Activated T-cell treated with anti-CD3 and anti-CD28 coated beads, Interleukin-2, amount 50 U/mL, for 4 hours (primary cell): ENCODE results near the gene CD274. TPM values are rescaled to one million over a fixed set of nuclear protein-coding genes. Genes with fewer than 3 reads are reported as not detected.
A peak's percentile ranks its signal among the peaks of the same experiment; 100 is the strongest.
"Not testable (repeated sequence)": the region's sequence is repeated elsewhere in the genome, so short reads cannot be mapped to it uniquely, and the experiment has no call there.

Experiments used
- ATAC-seq, 2 donors: fragments of 200-7000 bp; cut with Tn5 transposase; one replicate each; pipeline ENCODE4 v1.10.0; 2021
- DNase-seq: peaks from one replicate; pipeline ENCODE4 v3.0.0-alpha.2; 2020
- H3K27me3 Mint-ChIP-seq: one replicate; pipeline ENCODE4 v1.8.0; 2021; ENCODE audit warnings: low read depth, mixed read lengths
- H3K36me3 Mint-ChIP-seq: one replicate; pipeline ENCODE4 v1.8.0; 2022; ENCODE audit warnings: mixed read lengths; ENCODE audit not compliant: insufficient read depth
- H3K4me1 Mint-ChIP-seq: one replicate; pipeline ENCODE4 v1.8.0; 2021; ENCODE audit warnings: low read depth, mixed read lengths
- H3K4me3 Mint-ChIP-seq: one replicate; pipeline ENCODE4 v1.8.0; 2021; ENCODE audit warnings: mild to moderate bottlenecking, moderate library complexity, mixed read lengths
- H3K9me3 Mint-ChIP-seq: one replicate; pipeline ENCODE4 v1.8.0; 2021; ENCODE audit warnings: mixed read lengths
- total RNA-seq, 3 donors: library from RNA; stranded (reverse); gene quantifications; one replicate each; pipeline ENCODE4 v1.2.1, GENCODE V29; 2021

The CD274 gene
- total RNA-seq, 3 donors from 2014 or later, result 33.7 to 58.4 (median 42.1) TPM

DNA sequence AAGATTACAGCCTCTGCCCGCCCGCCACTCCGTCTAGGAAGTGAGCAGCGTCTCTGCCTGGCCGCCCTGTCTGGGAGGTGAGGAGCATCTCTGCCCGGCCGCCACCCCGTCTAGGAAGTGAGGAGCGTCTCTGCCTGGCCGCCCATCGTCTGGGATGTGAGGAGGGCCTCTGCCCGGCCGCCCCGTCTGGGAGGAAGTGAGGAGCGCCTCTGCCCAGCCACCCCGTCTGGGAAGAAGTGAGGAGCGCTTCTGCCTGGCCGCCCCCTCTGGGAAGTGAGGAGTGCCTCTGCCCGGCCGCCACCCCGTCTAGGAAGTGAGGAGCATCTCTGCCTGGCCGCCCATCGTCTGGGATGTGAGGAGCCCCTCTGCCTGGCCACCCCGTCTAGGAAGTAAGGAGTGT is 17.5 kb upstream of the CD274 start:
- not testable (repeated sequence) for H3K27me3 Mint-ChIP-seq, H3K4me3 Mint-ChIP-seq, ATAC-seq, DNase-seq, H3K9me3 Mint-ChIP-seq
- H3K36me3 Mint-ChIP-seq, result peaks cover 34% of the 10 kb centered on the region
- H3K4me1 Mint-ChIP-seq, result peaks cover 24% of the 10 kb centered on the region

GRCh38 chr9:5433328-5433727 is 17.0 kb upstream of the CD274 start:
- not testable (repeated sequence) for H3K27me3 Mint-ChIP-seq, DNase-seq, H3K4me3 Mint-ChIP-seq, H3K9me3 Mint-ChIP-seq, ATAC-seq
- Mint-ChIP-seq H3K36me3 (peaks cover 34% of the 10 kb centered on the region), H3K4me1 (peaks cover 27% of the 10 kb centered on the region)

DNA sequence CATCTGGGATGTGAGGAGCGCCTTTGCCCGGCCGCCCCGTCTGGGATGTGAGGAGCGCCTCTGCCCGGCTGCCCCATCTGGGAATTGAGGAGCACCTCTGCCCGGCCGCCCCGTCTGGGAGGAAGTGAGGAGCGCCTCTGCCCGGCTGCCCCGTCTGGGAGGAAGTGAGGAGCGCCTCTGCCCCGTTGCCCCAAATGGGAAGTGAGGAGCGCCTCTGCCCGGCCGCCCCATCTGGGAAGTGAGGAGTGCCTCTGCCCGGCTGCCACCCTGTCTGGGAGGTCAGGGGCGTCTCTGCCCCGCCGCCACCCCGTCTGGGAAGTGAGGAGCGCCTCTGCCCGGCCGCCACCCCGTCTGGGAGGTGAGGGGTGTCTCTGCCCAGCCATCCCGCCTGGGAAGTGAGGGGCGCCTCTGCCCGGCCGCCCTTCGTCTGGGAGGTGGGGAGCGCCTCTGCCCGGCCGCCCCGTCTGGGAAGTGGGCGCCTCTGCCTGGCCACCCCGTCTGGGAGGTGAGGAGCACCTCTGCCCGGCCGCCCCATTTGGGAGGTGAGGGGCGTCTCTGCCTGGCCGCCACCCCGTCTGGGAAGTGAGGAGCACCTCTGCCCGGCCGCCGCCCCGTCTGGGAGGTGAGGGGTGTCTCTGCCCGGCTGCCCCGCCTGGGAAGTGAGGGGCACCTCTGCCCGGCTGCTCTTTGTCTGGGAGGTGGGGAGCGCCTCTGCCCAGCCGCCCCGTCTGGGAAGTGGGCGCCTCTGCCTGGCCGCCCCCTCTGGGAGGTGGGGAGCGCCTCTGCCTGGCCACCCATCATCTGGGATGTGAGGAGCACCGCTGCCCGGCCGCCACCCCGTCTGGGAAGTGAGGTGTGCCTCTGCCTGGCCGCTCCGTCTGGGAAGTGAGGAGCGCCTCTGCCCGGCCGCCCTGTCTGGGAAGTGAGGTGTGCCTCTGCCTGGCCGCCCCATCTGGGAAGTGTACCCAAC is 16.2 kb upstream of the CD274 start:
- Mint-ChIP-seq H3K36me3 (peaks cover 32% of the 10 kb centered on the region), H3K4me1 (peaks cover 35% of the 10 kb centered on the region)
- not testable (repeated sequence) for H3K9me3 Mint-ChIP-seq, H3K4me3 Mint-ChIP-seq, DNase-seq, ATAC-seq, H3K27me3 Mint-ChIP-seq

GRCh38 chr9:5435912-5436311 is 14.4 kb upstream of the CD274 start:
- Mint-ChIP-seq H3K36me3 (peaks cover 25% of the 10 kb centered on the region), H3K4me1 (peaks cover 38% of the 10 kb centered on the region), H3K9me3 (no peaks in the 10 kb centered on the region), H3K27me3 (no peaks in the 10 kb centered on the region), H3K4me3 (peak overlapping the region; percentile 91)
- ATAC-seq, result no peak
- DNase-seq, result no peak

- Mint-ChIP-seq H3K9me3 (no peaks in the 10 kb centered on the region), H3K36me3 (peaks cover 25% of the 10 kb centered on the region), H3K27me3 (no peaks in the 10 kb centered on the region), H3K4me3 (peak overlapping the region; percentile 91), H3K4me1 (peaks cover 42% of the 10 kb centered on the region)
- no peak for ATAC-seq
- DNase-seq, result no peak
Observed at GRCh38 chr9:5436441-5436840, 13.9 kb upstream of the CD274 start.

DNA sequence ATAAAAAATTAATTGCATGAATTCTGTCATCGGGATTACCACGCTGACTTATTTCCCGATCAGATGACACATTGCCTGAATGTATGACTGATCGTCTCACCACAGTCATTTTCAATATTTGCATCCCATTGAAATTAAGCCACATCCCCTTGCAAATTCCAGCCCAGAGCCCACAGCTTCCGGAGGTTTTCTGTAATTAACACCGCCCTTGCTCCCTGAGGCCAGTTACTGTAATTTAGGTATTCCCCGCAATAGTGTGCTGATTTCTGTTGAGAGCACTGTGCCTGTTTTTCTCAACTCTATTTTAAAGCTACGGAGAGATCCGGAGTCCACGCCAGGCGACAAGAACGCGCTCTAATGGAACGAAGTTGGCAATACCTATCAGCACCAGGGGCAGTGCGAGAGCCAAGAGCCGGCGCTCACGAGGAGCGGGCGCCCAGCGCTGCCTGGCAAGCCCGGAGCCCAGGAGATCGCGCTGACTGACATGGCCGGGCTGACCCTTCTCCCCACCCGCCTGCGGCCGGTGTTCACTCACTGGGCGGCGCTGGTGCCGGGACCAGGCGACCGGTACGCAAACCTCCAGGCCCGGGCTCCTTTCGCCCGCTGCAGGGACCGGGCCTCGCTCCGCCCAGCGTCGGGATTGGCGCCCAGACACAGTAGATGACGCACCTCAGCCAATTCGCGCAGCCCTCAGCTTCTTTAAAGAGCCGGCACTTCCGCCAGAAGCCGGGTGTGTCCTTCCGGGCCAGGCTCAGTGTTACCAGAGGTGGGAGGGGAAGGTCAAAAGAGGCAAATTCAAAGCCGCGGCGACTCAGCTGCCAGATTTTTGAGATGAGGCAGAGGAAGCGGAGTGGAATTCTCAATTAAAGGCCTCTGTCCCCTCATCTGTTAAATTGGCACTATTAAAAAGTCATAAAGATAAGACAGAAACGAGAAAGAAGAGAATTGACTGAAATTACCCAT is 12.8 kb upstream of the CD274 start, which contains the start of gene PLGRKT:
TSS of gene PLGRKT (minus strand) at position 672 of the 963 bp plus-strand sequence. CDS start 5,948 bp downstream, outside the sequence.
- ATAC-seq, result peak; percentile 95 to 97
- Mint-ChIP-seq H3K4me3 (peak within 1 kb of the TSS; percentile 91), H3K27me3 (no peaks in the 10 kb centered on the region), H3K9me3 (no peaks in the 10 kb centered on the region), H3K4me1 (peaks cover 46% of the 10 kb centered on the region), H3K36me3 (peaks cover 19% of the 10 kb centered on the region)
- DNase-seq, result peak; percentile 83

- Mint-ChIP-seq H3K27me3 (no peaks in the 10 kb centered on the region), H3K9me3 (no peaks in the 10 kb centered on the region), H3K4me3 (peak overlapping the region; percentile 91), H3K4me1 (peaks cover 46% of the 10 kb centered on the region), H3K36me3 (peaks cover 14% of the 10 kb centered on the region)
- DNase-seq (peak; percentile 21), ATAC-seq (peak; percentile 6 to 40)
Observed at GRCh38 chr9:5438301-5439162, 11.8 kb upstream of the CD274 start.

- no peaks in the 10 kb centered on the region for H3K9me3 Mint-ChIP-seq
- H3K36me3 Mint-ChIP-seq, result peaks cover 7% of the 10 kb centered on the region
- peaks cover 42% of the 10 kb centered on the region for H3K4me1 Mint-ChIP-seq
- no peak for ATAC-seq
- no peak for DNase-seq
- H3K27me3 Mint-ChIP-seq, result peaks cover 2% of the 10 kb centered on the region
- H3K4me3 Mint-ChIP-seq, result no peak overlapping the region
Observed at GRCh38 chr9:5440426-5440825, 9.9 kb upstream of the CD274 start.

GRCh38 chr9:5441043-5441442 is 9.3 kb upstream of the CD274 start:
- DNase-seq, result no peak

GRCh38 chr9:5442400-5443011 is 7.8 kb upstream of the CD274 start:
- DNase-seq, result no peak
- no peak for ATAC-seq
- Mint-ChIP-seq H3K36me3 (no peaks in the 10 kb centered on the region), H3K4me3 (no peak overlapping the region), H3K9me3 (peaks cover 5% of the 10 kb centered on the region), H3K4me1 (peaks cover 38% of the 10 kb centered on the region), H3K27me3 (peaks cover 2% of the 10 kb centered on the region)

More at GRCh38 chr9:5441043-5441442, 9.3 kb upstream of the CD274 start:
- H3K27me3 Mint-ChIP-seq, result peaks cover 2% of the 10 kb centered on the region
- H3K4me1 Mint-ChIP-seq, result peaks cover 36% of the 10 kb centered on the region
- no peak overlapping the region for H3K4me3 Mint-ChIP-seq
- H3K36me3 Mint-ChIP-seq, result peaks cover 1% of the 10 kb centered on the region
- H3K9me3 Mint-ChIP-seq, result no peaks in the 10 kb centered on the region
- ATAC-seq, result no peak

DNA sequence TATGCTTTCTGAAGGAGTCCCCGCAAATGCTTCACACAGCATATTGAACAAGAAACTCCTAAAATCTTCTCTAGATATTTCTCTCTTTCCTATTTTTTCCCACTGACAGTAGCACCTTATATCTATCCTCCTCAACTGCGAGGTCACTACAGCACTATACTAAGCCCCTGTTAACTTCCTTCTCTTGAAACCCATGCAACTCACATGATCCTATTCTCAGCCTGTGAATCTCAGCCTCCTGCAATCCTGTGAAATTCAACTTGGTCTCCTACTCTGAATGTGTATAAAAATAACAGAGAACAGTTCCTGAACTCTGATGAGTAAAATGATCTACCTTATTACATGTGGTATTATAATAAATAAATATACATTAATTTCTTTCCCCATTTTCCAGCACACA is 6.5 kb upstream of the CD274 start:
- no peak for ATAC-seq
- H3K36me3 Mint-ChIP-seq, result no peaks in the 10 kb centered on the region
- H3K9me3 Mint-ChIP-seq, result peaks cover 5% of the 10 kb centered on the region
- peaks cover 2% of the 10 kb centered on the region for H3K27me3 Mint-ChIP-seq
- peaks cover 41% of the 10 kb centered on the region for H3K4me1 Mint-ChIP-seq
- H3K4me3 Mint-ChIP-seq, result no peak overlapping the region
- no peak for DNase-seq

GRCh38 chr9:5445096-5445495 is 5.2 kb upstream of the CD274 start:
- peaks cover 48% of the 10 kb centered on the region for H3K4me1 Mint-ChIP-seq
- ATAC-seq, H3K4me3 Mint-ChIP-seq: not testable (repeated sequence)

GRCh38 chr9:5445886-5446285 is 4.5 kb upstream of the CD274 start:
- DNase-seq, result no peak
- peaks cover 5% of the 10 kb centered on the region for H3K9me3 Mint-ChIP-seq
- peaks cover 2% of the 10 kb centered on the region for H3K27me3 Mint-ChIP-seq
- no peak overlapping the region for H3K4me3 Mint-ChIP-seq
- ATAC-seq, result no peak
- H3K4me1 Mint-ChIP-seq, result peaks cover 49% of the 10 kb centered on the region
- H3K36me3 Mint-ChIP-seq, result no peaks in the 10 kb centered on the region

More at GRCh38 chr9:5445096-5445495, 5.2 kb upstream of the CD274 start:
- H3K36me3 Mint-ChIP-seq, DNase-seq, H3K9me3 Mint-ChIP-seq, H3K27me3 Mint-ChIP-seq: not testable (repeated sequence)
